Large intestine (tissue), 12 donors: Measurements from ENCODE around the gene EBP. TPM values are rescaled to one million over a fixed set of nuclear protein-coding genes. Genes with fewer than 3 reads are reported as not detected.
A peak's percentile ranks its signal among the peaks of the same experiment; 100 is the strongest.

ENCODE experiments used
- DNase-seq, 2 donors: peaks; one replicate each; pipeline versions ENCODE4 v3.0.0 to v3.0.0-alpha.2; 2013
- H3K27ac ChIP-seq: one replicate; pipeline ENCODE4 v1.5.1; 2013; ENCODE audit warnings: low read length
- H3K27me3 ChIP-seq: 2 replicates; pipeline ENCODE4 v1.6.1; 2013; ENCODE audit warnings: low read length; ENCODE audit not compliant: control insufficient read depth, insufficient read depth
- H3K36me3 ChIP-seq: 2 replicates; pipeline ENCODE4 v1.6.1; 2013; ENCODE audit warnings: low read length; ENCODE audit not compliant: control insufficient read depth, insufficient read depth
- H3K4me1 ChIP-seq: one replicate; pipeline ENCODE4 v1.6.1; 2013; ENCODE audit warnings: low read length; ENCODE audit not compliant: control insufficient read depth, insufficient read depth
- H3K4me3 ChIP-seq: one replicate; pipeline ENCODE4 v1.5.1; 2013; ENCODE audit warnings: low read length
- H3K9me3 ChIP-seq: one replicate; pipeline ENCODE4 v1.6.1; 2013; ENCODE audit warnings: mild to moderate bottlenecking, low read depth, low read length, moderate library complexity; ENCODE audit not compliant: control insufficient read depth
- WGBS: methylation state at CpG from one replicate; pipeline ENCODE4 v1.1.5; 2013; ENCODE audit warnings: low lambda C conversion rate; ENCODE audit not compliant: insufficient coverage; 5-methylcytosine and 5-hydroxymethylcytosine counted together
- long read RNA-seq, 11 donors: transcript quantifications; one replicate each; lab custom pipeline, GENCODE V29; 2026
- polyA plus RNA-seq: library from polyadenylated mRNA; unstranded; fragments of 120-200 nt; gene quantifications from one replicate; pipeline ENCODE4 v1.2.1, GENCODE V29; 2013

Gene EBP
- 110 TPM for polyA plus RNA-seq
- long read RNA-seq, donor 1, transcript EBP-205 (5 exons, 1,775 nt): major isoform, 10 of 76 reads
- long read RNA-seq, donor 1, partial matches to known transcripts: 64 of 76 reads
- long read RNA-seq, donor 1, other reads (novel, unspliced or antisense): 0 of 76 reads
- long read RNA-seq, donor 2, transcript EBP-205 (5 exons, 1,775 nt): major isoform, 30 of 209 reads
- long read RNA-seq, donor 2, partial matches to known transcripts: 173 of 209 reads
- long read RNA-seq, donor 2, other reads (novel, unspliced or antisense): 0 of 209 reads
- long read RNA-seq, donor 3, transcript EBP-205 (5 exons, 1,775 nt): major isoform, 21 of 123 reads
- long read RNA-seq, donor 3, transcript EBP-201 (5 exons, 904 nt): minor isoform, 5 of 123 reads
- long read RNA-seq, donor 3, partial matches to known transcripts: 94 of 123 reads
- long read RNA-seq, donor 3, other reads (novel, unspliced or antisense): 0 of 123 reads
- long read RNA-seq, donor 4, partial matches to known transcripts: 7 of 9 reads
- long read RNA-seq, donor 4, other reads (novel, unspliced or antisense): 0 of 9 reads
- long read RNA-seq, donor 5, transcript EBP-205 (5 exons, 1,775 nt): major isoform, 10 of 66 reads
- long read RNA-seq, donor 5, partial matches to known transcripts: 53 of 66 reads
- long read RNA-seq, donor 5, other reads (novel, unspliced or antisense): 0 of 66 reads
- long read RNA-seq, donor 6, transcript EBP-205 (5 exons, 1,775 nt): major isoform, 14 of 94 reads
- long read RNA-seq, donor 6, partial matches to known transcripts: 74 of 94 reads
- long read RNA-seq, donor 6, other reads (novel, unspliced or antisense): 0 of 94 reads
- long read RNA-seq, donor 7, transcript EBP-205 (5 exons, 1,775 nt): major isoform, 6 of 24 reads
- long read RNA-seq, donor 7, partial matches to known transcripts: 16 of 24 reads
- long read RNA-seq, donor 7, other reads (novel, unspliced or antisense): 0 of 24 reads
- long read RNA-seq, donor 8, transcript EBP-205 (5 exons, 1,775 nt): major isoform, 28 of 110 reads
- long read RNA-seq, donor 8, partial matches to known transcripts: 77 of 110 reads
- long read RNA-seq, donor 8, other reads (novel, unspliced or antisense): 0 of 110 reads
- long read RNA-seq, donor 9, transcript EBP-205 (5 exons, 1,775 nt): major isoform, 27 of 88 reads
- long read RNA-seq, donor 9, partial matches to known transcripts: 58 of 88 reads
- long read RNA-seq, donor 9, other reads (novel, unspliced or antisense): 0 of 88 reads
- long read RNA-seq, donor 10, transcript EBP-205 (5 exons, 1,775 nt): major isoform, 24 of 99 reads
- long read RNA-seq, donor 10, partial matches to known transcripts: 69 of 99 reads
- long read RNA-seq, donor 10, other reads (novel, unspliced or antisense): 0 of 99 reads
- long read RNA-seq, donor 11, transcript EBP-205 (5 exons, 1,775 nt): major isoform, 17 of 85 reads
- long read RNA-seq, donor 11, partial matches to known transcripts: 66 of 85 reads
- long read RNA-seq, donor 11, other reads (novel, unspliced or antisense): 0 of 85 reads

DNA sequence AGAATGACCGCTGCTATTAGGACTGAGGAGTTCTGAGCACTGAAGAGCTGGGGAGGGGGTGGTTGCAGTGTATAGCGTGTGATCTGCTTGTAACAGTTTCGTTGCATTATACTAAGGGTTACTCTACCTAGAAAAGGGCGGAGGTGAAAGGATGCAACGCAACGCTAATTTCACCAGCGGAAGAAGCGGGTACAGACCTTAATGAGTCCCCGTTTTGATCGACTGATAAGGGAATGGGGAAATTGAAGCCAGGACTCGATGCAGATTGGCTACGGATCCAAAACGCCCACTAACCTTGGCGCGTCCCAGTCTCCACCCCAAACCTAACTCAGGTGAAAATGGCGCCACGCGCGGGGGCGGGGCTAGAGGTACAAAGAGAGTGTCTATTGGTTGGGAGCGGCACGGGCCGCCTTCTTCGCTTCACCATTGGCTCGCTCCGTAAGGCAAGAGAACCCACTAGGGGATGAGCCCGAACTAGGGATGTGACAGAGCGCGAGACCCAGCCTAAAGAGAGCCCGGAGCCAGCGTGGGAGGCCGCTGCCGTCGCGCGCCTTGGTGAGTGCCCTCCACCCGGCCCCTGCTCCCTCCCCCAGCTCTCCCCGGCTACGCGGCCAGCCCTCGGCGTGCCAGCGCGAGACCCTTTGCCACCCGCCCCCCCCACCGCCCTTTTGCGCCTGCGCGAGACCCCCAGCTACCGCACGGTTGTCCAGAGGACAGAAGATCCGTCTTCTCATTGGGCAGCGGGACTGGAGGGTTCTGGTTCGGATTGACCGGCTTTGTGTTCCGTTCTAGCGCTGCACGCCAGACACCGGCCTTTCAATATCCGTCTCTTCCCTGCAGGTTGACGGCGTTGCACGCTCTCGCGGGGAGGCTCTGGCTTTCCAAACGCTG lies at the start of gene EBP:
Gene EBP (plus strand): TSS at position 456 of the 891 bp plus-strand sequence. CDS start 1,964 bp downstream, outside the sequence.
- peak; percentile 87 to 91 for DNase-seq
- WGBS: no CpG with 5 or more reads among the region's 66 CpGs
- H3K27ac ChIP-seq: peak within 1 kb of the TSS; percentile 87
- H3K9me3 ChIP-seq: no peaks in the 10 kb centered on the region
- H3K27me3 ChIP-seq: no peaks in the 10 kb centered on the region
- H3K4me3 ChIP-seq: peak within 1 kb of the TSS; percentile 74
- H3K36me3 ChIP-seq: peaks cover 10% of the 10 kb centered on the region
- H3K4me1 ChIP-seq: peaks cover 2% of the 10 kb centered on the region

DNA sequence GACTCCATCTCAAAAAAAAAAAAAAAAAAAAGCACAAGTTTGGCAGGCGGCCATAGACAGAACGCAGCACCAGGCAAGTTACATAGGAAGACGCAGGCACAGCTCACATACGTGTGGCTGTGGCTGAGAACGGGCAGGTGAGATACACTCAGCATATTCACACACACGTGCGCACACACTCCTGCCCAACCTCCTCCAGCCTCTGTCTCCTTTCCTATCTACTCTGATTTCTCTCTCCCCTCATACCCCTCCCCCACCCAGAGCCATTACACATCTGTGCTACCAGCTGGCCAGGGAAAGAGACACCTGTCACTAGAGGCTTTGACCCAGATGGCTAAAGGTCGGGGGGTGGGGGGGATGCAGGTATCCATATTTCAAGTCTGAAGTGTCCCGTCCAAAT lies 49.4 kb upstream of the EBP start:
- Histone ChIP-seq H3K27ac (no peak overlapping the region), H3K27me3 (no peaks in the 10 kb centered on the region), H3K36me3 (no peaks in the 10 kb centered on the region), H3K4me3 (no peak overlapping the region), H3K4me1 (peaks cover 19% of the 10 kb centered on the region), H3K9me3 (no peaks in the 10 kb centered on the region)
- no peak for DNase-seq
- no CpG with 5 or more reads among the region's 9 CpGs for WGBS

DNA sequence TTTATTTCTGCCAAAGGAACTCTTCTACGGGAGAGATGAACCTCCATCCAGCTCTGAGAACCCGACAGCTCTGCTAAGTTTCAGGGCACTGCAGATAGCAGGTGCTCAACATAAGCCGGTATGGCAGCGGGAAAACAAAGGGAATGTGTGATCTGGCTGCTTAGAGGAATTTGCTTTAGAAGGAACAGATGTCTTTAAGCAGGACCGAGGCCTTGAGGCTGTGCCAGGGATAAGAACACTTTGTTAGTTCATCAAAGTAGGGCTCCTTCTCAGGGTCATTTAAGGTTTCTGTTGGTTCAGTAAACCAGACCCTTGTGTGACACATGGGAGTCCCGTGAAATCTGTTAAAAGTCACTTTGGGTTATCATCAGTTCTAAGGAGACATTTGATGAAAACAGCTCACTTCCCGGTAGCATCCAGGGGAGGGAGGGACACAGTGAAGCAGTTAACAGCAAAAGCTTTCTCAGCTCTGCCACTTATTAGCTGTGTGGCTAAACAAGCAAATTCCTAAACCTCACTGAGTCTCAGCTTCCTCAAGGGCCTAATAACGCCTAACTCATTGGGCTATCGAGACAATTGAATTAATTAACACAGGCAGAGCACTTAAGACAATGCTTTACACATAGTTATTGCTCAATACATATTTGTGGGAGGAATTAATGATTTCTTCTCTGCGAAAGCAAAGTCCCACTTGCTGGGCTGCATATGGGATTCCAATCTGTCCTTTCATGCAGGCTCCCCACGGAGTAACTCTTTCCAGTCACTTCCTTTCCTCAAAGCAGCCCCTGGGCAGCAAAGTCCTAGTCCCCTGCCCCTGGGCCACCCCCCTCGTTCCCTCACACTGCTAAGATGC lies 48.5 kb upstream of the EBP start:
- WGBS: no CpG with 5 or more reads among the region's 12 CpGs
- Histone ChIP-seq H3K9me3 (no peaks in the 10 kb centered on the region), H3K27ac (no peak overlapping the region), H3K36me3 (no peaks in the 10 kb centered on the region), H3K27me3 (no peaks in the 10 kb centered on the region), H3K4me3 (no peak overlapping the region), H3K4me1 (peaks cover 15% of the 10 kb centered on the region)
- DNase-seq: no peak

DNA sequence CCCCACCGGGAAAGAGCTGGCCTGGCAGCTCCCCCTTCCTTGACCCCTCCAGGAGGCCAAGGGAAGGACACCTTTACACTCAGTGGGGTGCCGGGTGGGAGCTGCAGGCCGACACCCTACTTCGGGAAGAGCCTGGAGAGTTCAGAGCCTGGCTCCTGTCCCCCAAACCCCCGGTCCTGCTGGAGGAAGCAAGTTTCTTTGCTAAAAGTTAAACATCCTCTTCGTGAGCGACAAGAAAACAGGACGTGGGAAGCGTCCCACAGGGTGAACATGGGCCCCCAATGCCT lies 48.0 kb upstream of the EBP start:
- Histone ChIP-seq H3K4me1 (peaks cover 15% of the 10 kb centered on the region), H3K9me3 (no peaks in the 10 kb centered on the region), H3K27ac (no peak overlapping the region), H3K4me3 (no peak overlapping the region), H3K36me3 (no peaks in the 10 kb centered on the region), H3K27me3 (no peaks in the 10 kb centered on the region)
- DNase-seq: no peak
- no CpG with 5 or more reads among the region's 9 CpGs for WGBS

DNA sequence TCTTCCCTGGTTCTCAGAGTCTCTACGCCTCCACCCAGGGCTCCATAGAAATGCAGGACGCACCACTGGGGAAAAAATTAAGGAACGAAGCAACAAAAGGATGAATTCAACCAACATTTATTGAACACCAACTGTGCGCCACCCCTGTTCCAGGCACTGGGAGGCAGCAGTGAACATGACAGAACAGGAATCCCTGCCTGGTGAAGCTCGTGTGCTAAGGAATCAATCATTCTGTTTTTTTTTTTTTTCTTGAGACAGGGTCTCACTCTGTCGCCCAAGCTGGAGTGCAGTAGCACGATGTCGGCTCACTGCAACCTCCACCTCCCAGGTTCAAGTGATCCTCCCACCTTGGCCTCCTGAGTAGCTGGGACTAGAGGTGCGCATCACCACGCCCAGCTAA lies 47.5 kb upstream of the EBP start:
- no peak for DNase-seq
- no CpG with 5 or more reads among the region's 10 CpGs for WGBS
- H3K4me3 ChIP-seq: no peak overlapping the region

DNA sequence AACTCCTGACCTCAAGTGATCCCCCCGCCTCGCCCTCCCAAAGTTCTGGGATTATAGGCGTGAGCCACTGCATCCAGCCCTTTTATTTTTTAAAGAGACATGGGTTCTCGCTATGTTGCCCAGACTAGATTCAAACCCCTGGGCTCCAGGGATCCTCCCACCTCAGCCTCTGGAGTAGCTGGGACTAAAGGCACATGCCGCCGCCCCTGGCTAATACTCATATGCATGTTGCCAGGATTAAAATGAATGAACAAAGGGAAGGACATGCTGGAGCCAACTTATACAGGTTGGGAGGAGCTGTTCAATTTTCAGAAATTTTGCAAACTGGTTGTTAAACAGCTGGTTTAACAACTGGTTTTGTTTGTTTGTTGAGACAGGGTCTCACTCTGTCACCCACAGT lies 47.0 kb upstream of the EBP start:
- H3K4me1 ChIP-seq: peaks cover 11% of the 10 kb centered on the region
- H3K27ac ChIP-seq: no peak overlapping the region
- DNase-seq: no peak
- H3K9me3 ChIP-seq: no peaks in the 10 kb centered on the region
- H3K27me3 ChIP-seq: no peaks in the 10 kb centered on the region
- no peaks in the 10 kb centered on the region for H3K36me3 ChIP-seq
- no peak overlapping the region for H3K4me3 ChIP-seq
- WGBS: no CpG with 5 or more reads among the region's 6 CpGs

More for the DNA sequence above, 47.5 kb upstream of the EBP start:
- no peaks in the 10 kb centered on the region for H3K27me3 ChIP-seq
- no peaks in the 10 kb centered on the region for H3K9me3 ChIP-seq
- no peaks in the 10 kb centered on the region for H3K36me3 ChIP-seq
- peaks cover 15% of the 10 kb centered on the region for H3K4me1 ChIP-seq
- H3K27ac ChIP-seq: no peak overlapping the region

DNA sequence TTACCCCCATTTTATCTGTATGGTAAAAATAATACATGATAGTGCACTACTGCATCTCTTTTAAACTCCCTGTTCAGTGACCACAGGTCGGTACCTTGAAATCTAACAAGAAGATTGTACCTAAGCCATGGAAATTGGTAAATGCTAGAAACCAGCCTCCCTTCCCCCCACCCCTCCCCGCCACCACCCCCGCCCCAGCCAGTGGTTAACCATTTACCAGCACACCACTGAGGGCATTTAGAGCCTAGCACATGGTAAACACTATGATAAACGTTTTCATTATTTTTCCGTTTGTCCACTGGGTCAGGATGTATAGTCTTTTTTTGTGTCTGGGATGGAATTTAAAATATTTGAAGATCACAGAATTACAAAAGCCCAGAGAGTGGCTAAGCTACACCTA lies 46.3 kb upstream of the EBP start:
- H3K9me3 ChIP-seq: no peaks in the 10 kb centered on the region
- H3K4me3 ChIP-seq: peak overlapping the region; percentile 78
- H3K4me1 ChIP-seq: peaks cover 5% of the 10 kb centered on the region
- no peaks in the 10 kb centered on the region for H3K36me3 ChIP-seq
- no peak for DNase-seq
- H3K27ac ChIP-seq: peak overlapping the region; percentile 54
- no CpG with 5 or more reads among the region's 5 CpGs for WGBS
- H3K27me3 ChIP-seq: no peaks in the 10 kb centered on the region

DNA sequence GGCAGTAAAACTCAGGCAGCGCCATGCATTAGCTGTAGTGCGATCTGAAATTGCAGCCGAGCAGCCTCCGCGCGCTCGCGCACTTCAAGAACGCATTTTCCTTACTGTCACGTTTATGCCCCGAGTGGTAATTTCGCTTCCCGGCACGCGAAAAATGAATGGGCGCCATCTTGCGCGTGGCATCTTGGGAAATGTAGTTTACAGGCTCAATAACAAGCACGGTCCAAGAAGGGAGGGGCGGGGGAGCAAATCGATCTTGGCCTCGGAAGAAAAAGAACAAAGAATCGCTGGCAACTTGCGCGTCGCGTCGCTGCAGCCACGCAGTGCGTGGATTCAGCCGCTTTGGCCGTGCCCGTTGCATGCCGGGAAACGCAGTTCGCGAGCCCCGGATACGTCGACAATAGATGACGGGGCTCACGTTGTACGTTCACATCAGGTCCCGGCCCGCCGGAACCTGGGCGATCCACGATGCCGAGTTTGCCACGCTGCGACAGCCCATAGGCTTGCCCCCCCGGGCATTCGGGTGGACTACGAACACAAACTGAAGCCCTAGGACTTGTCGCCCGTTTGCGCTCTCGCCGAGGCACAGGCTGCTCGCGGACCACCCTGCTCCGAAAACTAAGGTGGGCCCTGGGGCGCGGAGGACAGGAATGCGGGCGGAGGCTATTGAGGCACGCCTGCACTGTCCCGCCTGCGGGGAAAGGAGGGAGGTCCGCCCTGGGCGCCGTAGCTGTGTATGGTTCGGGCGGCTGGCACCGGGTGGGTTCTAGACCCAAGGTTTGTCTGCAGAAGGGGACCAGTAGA lies 45.6 kb upstream of the EBP start, which contains the start of gene FTSJ1:
Gene FTSJ1 (plus strand): TSS at position 426 of the 804 bp plus-strand sequence. CDS start 1,849 bp downstream, outside the sequence.
- H3K27ac ChIP-seq: peak within 1 kb of the TSS; percentile 54
- no peaks in the 10 kb centered on the region for H3K9me3 ChIP-seq
- peak; percentile 87 to 90 for DNase-seq
- no peaks in the 10 kb centered on the region for H3K36me3 ChIP-seq
- no peaks in the 10 kb centered on the region for H3K27me3 ChIP-seq
- WGBS: no CpG with 5 or more reads among the region's 75 CpGs
- H3K4me3 ChIP-seq: peak within 1 kb of the TSS; percentile 78
- H3K4me1 ChIP-seq: peaks cover 3% of the 10 kb centered on the region
